Thymus (tissue), 11 donors: ENCODE results near the gene TENT5A. TPM values are rescaled to one million over a fixed set of nuclear protein-coding genes. Genes with fewer than 3 reads are reported as not detected.

Source experiments
- DNase-seq, 9 donors: peaks; one replicate each; pipeline ENCODE4 v3.0.0-alpha.2; 2013; ENCODE audit warnings: low spot score in 9 of 9, low read depth in 6 of 9, missing footprints in 1 of 9
- H3K27ac ChIP-seq, 2 donors: one replicate each; pipeline ENCODE4 v1.5.1; 2013; ENCODE audit warnings: control low read depth in 1 of 2, low read depth in 1 of 2, low read length in 1 of 2, mild to moderate bottlenecking in 1 of 2, moderate library complexity in 1 of 2
- H3K27me3 ChIP-seq, 2 donors: one replicate each; pipeline ENCODE4 v1.5.1; 2013; ENCODE audit warnings: low read length in 1 of 2; ENCODE audit not compliant: control insufficient read depth in 2 of 2, insufficient read depth in 1 of 2
- H3K36me3 ChIP-seq, 2 donors: one replicate each; pipeline ENCODE4 v1.5.1; 2013; ENCODE audit warnings: low read length in 1 of 2, mild to moderate bottlenecking in 1 of 2, moderate library complexity in 1 of 2; ENCODE audit not compliant: control insufficient read depth in 2 of 2, insufficient read depth in 2 of 2
- H3K4me1 ChIP-seq, 2 donors: one replicate each; pipeline ENCODE4 v1.5.1; 2013; ENCODE audit warnings: low read length in 2 of 2; ENCODE audit not compliant: control insufficient read depth in 2 of 2, insufficient read depth in 2 of 2
- H3K4me3 ChIP-seq, 2 donors: one replicate each; pipeline ENCODE4 v1.5.1; 2013; ENCODE audit warnings: low read length in 2 of 2, control low read depth in 1 of 2, mild to moderate bottlenecking in 1 of 2
- H3K9me3 ChIP-seq, 2 donors: one replicate each; pipeline ENCODE4 v1.5.1; 2013; ENCODE audit warnings: low read length in 1 of 2, mild to moderate bottlenecking in 1 of 2; ENCODE audit not compliant: control insufficient read depth in 2 of 2, insufficient read depth in 1 of 2
- WGBS: extraction: QIAGEN DNeasy Blood & Tissue Kit; methylation state at CpG from one replicate; pipeline ENCODE4 v1.1.7; 2013; 5-methylcytosine and 5-hydroxymethylcytosine counted together
- polyA plus RNA-seq: library from polyadenylated mRNA; stranded (reverse); fragments of 200-250 nt; gene quantifications from one replicate; pipeline ENCODE4 v1.2.3, GENCODE V29; 2013
- total RNA-seq: library from RNA; stranded (reverse); fragments of 120-200 nt; gene quantifications from one replicate; pipeline ENCODE4 v1.2.4, GENCODE V29; 2013
- donor health status: healthy.

The TENT5A gene
- total and polyA plus RNA-seq, 2 donors = 4.2 to 4.7 TPM

GRCh38 chr6:81767163-81767891, 14.8 kb upstream of the TENT5A start:
- 89% methylated on average over 4 of the region's 4 CpGs for WGBS
- Histone ChIP-seq H3K27ac (no peak overlapping the region), H3K36me3 (no peaks in the 10 kb centered on the region), H3K27me3 (no peaks in the 10 kb centered on the region), H3K4me3 (no peak overlapping the region), H3K4me1 (no peaks in the 10 kb centered on the region), H3K9me3 (no peaks in the 10 kb centered on the region)
- DNase-seq = no peak

- no peaks in the 10 kb centered on the region for H3K4me1 ChIP-seq
- no peaks in the 10 kb centered on the region for H3K9me3 ChIP-seq
- no peak overlapping the region for H3K4me3 ChIP-seq
- no peaks in the 10 kb centered on the region for H3K27me3 ChIP-seq
- DNase-seq = no peak
- WGBS = 5% methylated on average over 3 of the region's 3 CpGs
- no peak overlapping the region for H3K27ac ChIP-seq
- no peaks in the 10 kb centered on the region for H3K36me3 ChIP-seq
Measured at GRCh38 chr6:81766482-81767069, 14.1 kb upstream of the TENT5A start.

DNA sequence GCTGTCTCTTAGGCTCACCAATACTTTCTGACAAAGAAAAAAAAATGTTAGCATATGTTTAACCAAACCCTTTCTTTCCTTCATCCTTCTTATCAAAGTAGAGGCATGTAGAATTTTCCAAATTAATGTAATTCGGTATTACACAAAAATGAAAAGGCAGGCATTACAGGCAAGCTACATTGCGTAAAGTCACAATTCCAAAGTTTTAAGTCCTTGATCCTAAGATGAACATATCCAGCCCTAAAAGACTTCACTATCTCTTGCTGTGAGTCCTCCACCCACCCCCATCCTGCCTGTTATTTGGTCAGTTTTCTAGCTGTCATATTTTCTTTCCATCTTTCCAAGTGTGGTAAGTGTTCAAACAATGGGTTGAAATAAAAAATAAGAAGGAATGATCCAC, 12.1 kb upstream of the TENT5A start:
- Histone ChIP-seq H3K27ac (no peak overlapping the region), H3K27me3 (no peaks in the 10 kb centered on the region), H3K36me3 (no peaks in the 10 kb centered on the region), H3K9me3 (no peaks in the 10 kb centered on the region), H3K4me1 (no peaks in the 10 kb centered on the region), H3K4me3 (no peak overlapping the region)
- 98% methylated on average over 2 of the region's 2 CpGs for WGBS
- no peak for DNase-seq

DNA sequence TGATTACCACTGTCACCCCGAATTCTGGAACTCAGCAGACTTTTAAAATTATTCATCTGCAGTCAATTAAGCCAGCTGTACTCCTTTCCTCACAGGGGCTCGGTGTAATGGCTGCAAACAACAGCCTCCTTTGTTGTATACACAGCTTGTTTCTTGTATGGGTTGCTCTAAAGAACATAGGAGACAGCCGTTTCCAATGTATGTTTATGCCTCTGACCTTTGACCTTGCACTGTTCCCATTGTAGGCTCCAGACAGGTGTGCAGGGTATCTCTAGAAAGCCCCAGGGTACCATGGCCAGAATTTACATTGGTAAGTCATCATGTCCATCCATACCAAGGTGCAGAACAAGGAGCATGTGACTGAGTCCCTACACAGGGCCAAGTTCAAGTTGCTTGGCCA, 11.5 kb upstream of the TENT5A start:
- no peaks in the 10 kb centered on the region for H3K4me1 ChIP-seq
- WGBS = 95% methylated on average over 3 of the region's 3 CpGs
- no peaks in the 10 kb centered on the region for H3K36me3 ChIP-seq
- H3K4me3 ChIP-seq = no peak overlapping the region
- no peaks in the 10 kb centered on the region for H3K9me3 ChIP-seq
- H3K27me3 ChIP-seq = no peaks in the 10 kb centered on the region
- DNase-seq = no peak
- no peak overlapping the region for H3K27ac ChIP-seq

DNA sequence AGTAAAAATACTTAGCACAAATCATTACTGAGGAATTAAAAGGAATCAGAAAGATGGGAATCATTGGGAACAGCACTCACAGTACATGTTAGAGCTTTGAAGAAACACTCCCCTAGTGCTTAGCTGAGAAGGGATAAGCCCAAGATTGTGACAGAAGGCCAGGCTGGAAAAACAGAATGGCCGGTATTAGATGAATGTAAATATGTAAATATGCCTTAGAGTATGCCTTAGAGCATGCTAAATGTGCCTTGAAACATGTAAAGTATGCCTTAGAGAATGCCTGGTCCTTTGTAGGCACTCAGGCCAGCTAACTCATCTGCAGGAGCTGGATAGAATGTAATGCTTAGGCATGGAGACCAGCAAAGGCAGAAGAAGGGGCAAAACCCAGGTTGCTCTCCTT, 10.6 kb upstream of the TENT5A start:
- 96% methylated on average over 1 of the region's 1 CpG for WGBS

GRCh38 chr6:81762606-81763005, 10.1 kb upstream of the TENT5A start:
- no peak overlapping the region for H3K27ac ChIP-seq
- H3K4me3 ChIP-seq = no peak overlapping the region
- H3K36me3 ChIP-seq = no peaks in the 10 kb centered on the region
- WGBS = 75% methylated on average over 4 of the region's 4 CpGs
- no peaks in the 10 kb centered on the region for H3K4me1 ChIP-seq
- no peak for DNase-seq
- no peaks in the 10 kb centered on the region for H3K9me3 ChIP-seq
- H3K27me3 ChIP-seq = no peaks in the 10 kb centered on the region

More for the DNA sequence above, 10.6 kb upstream of the TENT5A start:
- DNase-seq = no peak
- no peaks in the 10 kb centered on the region for H3K4me1 ChIP-seq
- no peak overlapping the region for H3K4me3 ChIP-seq
- H3K27ac ChIP-seq = no peak overlapping the region
- H3K36me3 ChIP-seq = no peaks in the 10 kb centered on the region
- H3K27me3 ChIP-seq = no peaks in the 10 kb centered on the region
- H3K9me3 ChIP-seq = no peaks in the 10 kb centered on the region

DNA sequence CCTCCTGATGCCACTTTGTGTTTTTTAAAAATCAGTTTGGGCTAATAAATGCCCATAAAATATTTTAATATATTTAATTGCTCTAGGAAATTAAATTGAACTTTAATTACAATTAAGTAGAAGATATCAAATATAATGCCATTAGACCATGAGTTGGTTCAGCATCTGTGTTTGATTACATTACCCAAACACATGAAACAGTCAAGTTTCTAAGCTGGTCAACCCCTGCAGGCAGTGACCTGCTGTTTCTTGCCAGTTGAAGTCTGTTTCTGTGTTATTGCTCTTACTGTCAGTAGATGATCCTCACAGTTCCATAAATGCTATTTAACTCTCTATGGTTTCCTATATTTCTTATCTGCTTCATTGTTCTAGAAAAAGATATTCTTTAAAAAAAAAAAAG, 9.7 kb upstream of the TENT5A start:
- Histone ChIP-seq H3K9me3 (no peaks in the 10 kb centered on the region), H3K36me3 (no peaks in the 10 kb centered on the region), H3K27me3 (no peaks in the 10 kb centered on the region), H3K4me3 (no peak overlapping the region), H3K4me1 (no peaks in the 10 kb centered on the region), H3K27ac (no peak overlapping the region)
- no peak for DNase-seq

- no peaks in the 10 kb centered on the region for H3K36me3 ChIP-seq
- peaks cover 0 to 2% of the 10 kb centered on the region in 2 donors for H3K27me3 ChIP-seq
- no peak overlapping the region for H3K27ac ChIP-seq
- H3K9me3 ChIP-seq = no peaks in the 10 kb centered on the region
- H3K4me1 ChIP-seq = no peaks in the 10 kb centered on the region
- DNase-seq = no peak
- no peak overlapping the region for H3K4me3 ChIP-seq
- WGBS = 94% methylated on average over 1 of the region's 1 CpG
Measured at GRCh38 chr6:81761197-81761596, 8.7 kb upstream of the TENT5A start.

- Histone ChIP-seq H3K27ac (no peak overlapping the region), H3K4me3 (no peak overlapping the region), H3K9me3 (no peaks in the 10 kb centered on the region), H3K27me3 (peaks cover 0 to 7% of the 10 kb centered on the region in 2 donors), H3K4me1 (no peaks in the 10 kb centered on the region), H3K36me3 (no peaks in the 10 kb centered on the region)
- 92% methylated on average over 2 of the region's 2 CpGs for WGBS
- DNase-seq = no peak
Measured at GRCh38 chr6:81759782-81760181, 7.3 kb upstream of the TENT5A start.
